ENCODE results near the gene BICDL2. TPM values are rescaled to one million over a fixed set of nuclear protein-coding genes. Genes with fewer than 3 reads are reported as not detected.

BICDL2 gene
- total and polyA plus RNA-seq, 9 of the 15 experiments (the other 6 are each of a cell fraction or from before 2014, with no cell fraction given) = 0.09 to 0.28 (median 0.09) TPM; not detected in 6

- TF ChIP-seq ESRRA (IDR thresholded peaks at IDR 0.05; ENCODE audit: borderline replicate concordance, low read depth) (peak; percentile 70; the same call in 1 of the 2 replicates), SETDB1 (IDR thresholded peaks at IDR 0.05; ENCODE audit: low read length) (no peak), ZNF589 (CRISPR knock-in tag; IDR thresholded peaks at IDR 0.05; ENCODE audit: low read depth) (no peak), SMAD1 (IDR thresholded peaks at IDR 0.05; ENCODE audit: low read depth, low read length, partially characterized antibody) (no peak), CC2D1A (IDR thresholded peaks at IDR 0.05) (no peak)
Observed at GRCh38 chr16:3059041-3059722, 22.4 kb upstream of the BICDL2 start (continued).

- ATAC-seq (peak; percentile 74), FAIRE-seq (no peak), DNase-seq (ENCODE audit: extremely low read depth in 1 of 4, low spot score in 3 of 4) (peak in 3 of 4 experiments; percentile 61 to 81 (median 68))
- WGBS (ENCODE audit: insufficient coverage, low coverage, missing lambda C conversion rate) = 11% methylated on average over 20 of the region's 77 CpGs
- H3K9me1 ChIP-seq (ENCODE audit: control insufficient read depth, insufficient read depth, low read length) = peaks cover 4% of the 10 kb centered on the region
- BruUV-seq (replicated peaks) = no TSS peak
- H3K4me1 ChIP-seq (replicated peaks in 1 of 2; ENCODE audit: control insufficient read depth in 2 of 2, insufficient read depth in 2 of 2, low read length in 2 of 2) = peaks cover 8 to 38% of the 10 kb centered on the region in 2 experiments
- H2AFZ ChIP-seq (ENCODE audit: low read depth, low read length) = peak overlapping the region; percentile 95
- H3K4me2 ChIP-seq (ENCODE audit: insufficient read depth, low read length) = peak overlapping the region; percentile 93
- peak overlapping the region; percentile 83 for H3K27ac ChIP-seq (ENCODE audit: extremely low read depth, low read depth, low read length)
- H3K9me3 ChIP-seq (replicated peaks; ENCODE audit: control insufficient read depth, insufficient read depth, low read depth, low read length) = no peaks in the 10 kb centered on the region
- POLR2A ChIA-PET = interaction anchor here (0.6 to 1.6 kb wide), 5 partner anchors 10 to 109 kb away, joined by 3 to 6 read pairs (median 4); no protein-coding TSS in a partner anchor
- in situ Hi-C loops (cut with MboI) (no loop called here), intact Hi-C loops (cut with micrococcal nuclease) (loop anchor here (1.0 to 10.0 kb wide), 4 partner anchors 29 to 116 kb away; no protein-coding TSS in a partner anchor)
- H3K36me3 ChIP-seq (ENCODE audit: control insufficient read depth, insufficient read depth, low read length) = no peaks in the 10 kb centered on the region
- CTCF ChIA-PET (ENCODE audit: low intra/inter-chr PET ratio) = interaction anchor here (0.9 to 2.6 kb wide), 7 partner anchors 27 to 108 kb away, joined by 3 to 20 read pairs (median 6); no protein-coding TSS in a partner anchor
- H4K20me1 ChIP-seq (replicated peaks; ENCODE audit: control insufficient read depth, insufficient read depth, low read length) = 0 out of 2 replicates have a peak, but pooled peaks cover 3% of the 10 kb centered on the region
- H3K79me2 ChIP-seq (ENCODE audit: control insufficient read depth, insufficient read depth, low read length) = peaks cover 2% of the 10 kb centered on the region; the same call in 2 of the 3 replicates
- peak overlapping the region; percentile 85 to 97; a peak in 3 of 4 replicates for H3K9ac ChIP-seq (ENCODE audit: insufficient read depth in 1 of 2, low read depth in 2 of 2, low read length in 2 of 2)
- peak overlapping the region; percentile 93 for H3K4me3 ChIP-seq
- no peaks in the 10 kb centered on the region for H3K27me3 ChIP-seq (ENCODE audit: control insufficient read depth in 2 of 2, insufficient read depth in 2 of 2, low read length in 2 of 2)
- TF ChIP-seq YY1 (IDR thresholded peaks at IDR 0.05; ENCODE audit: borderline replicate concordance in 1 of 3, control insufficient read depth in 1 of 3, extremely low read depth in 1 of 3, insufficient read depth in 3 of 3, insufficient read length in 1 of 3, insufficient replicate concordance in 2 of 3, low read depth in 1 of 3, low read length in 2 of 3) (peak in 1 of 3 experiments; percentile 5), CTCFL (IDR thresholded peaks at IDR 0.05; ENCODE audit: borderline replicate concordance, insufficient read depth, low read depth, low read length, poor library complexity, severe bottlenecking) (peak; percentile 17), ZBTB33 (CRISPR knock-in tag; IDR thresholded peaks at IDR 0.05) (peak; percentile 55; the same call in 1 of the 2 replicates), CBFA2T3 (IDR thresholded peaks at IDR 0.05) (no peak), GABPB1 (CRISPR knock-in tag; IDR thresholded peaks at IDR 0.05) (peak; percentile 16; the same call in 1 of the 2 replicates)
Observed at GRCh38 chr16:3058139-3059030, 21.6 kb upstream of the BICDL2 start.

All from K562 (cell line).